ENCODE results near the gene MAP3K19. TPM values are rescaled to one million over a fixed set of nuclear protein-coding genes. Genes with fewer than 3 reads are reported as not detected.
A peak's percentile ranks its signal among the peaks of the same experiment; 100 is the strongest.

MAP3K19 gene
- total RNA-seq, 1 experiment from 2014 or later = not detected

GRCh38 chr2:135050684-135051083 lies 3.4 kb upstream of the MAP3K19 start:
- intact Hi-C loops (cut with micrococcal nuclease; ENCODE audit: unreplicated experiment) = loop anchor here (5.0 kb wide), 2 partner anchors 42 to 72 kb away; no protein-coding TSS in a partner anchor
- Mint-ChIP-seq H3K27me3 (ENCODE audit: unreplicated experiment) (no peaks in the 10 kb centered on the region), H3K36me3 (ENCODE audit: insufficient read depth, unreplicated experiment) (peaks cover 27% of the 10 kb centered on the region), H3K4me3 (ENCODE audit: low read depth, unreplicated experiment) (peak overlapping the region; percentile 98), H3K4me1 (ENCODE audit: low read depth, unreplicated experiment) (peaks cover 57% of the 10 kb centered on the region), H3K9me3 (ENCODE audit: low read depth, unreplicated experiment) (no peaks in the 10 kb centered on the region), H3K27ac (ENCODE audit: unreplicated experiment) (no peak overlapping the region)
- no peak for TF ChIP-seq CTCF (IDR thresholded peaks at IDR 0.05; ENCODE audit: unreplicated experiment)
- CTCF ChIA-PET = no interaction called here
- no peak for DNase-seq
- no TSS peak for BruUV-seq (replicated peaks)

- no peak for TF ChIP-seq CTCF (IDR thresholded peaks at IDR 0.05; ENCODE audit: unreplicated experiment)
- Mint-ChIP-seq H3K4me1 (ENCODE audit: low read depth, unreplicated experiment) (peaks cover 57% of the 10 kb centered on the region), H3K36me3 (ENCODE audit: insufficient read depth, unreplicated experiment) (peaks cover 27% of the 10 kb centered on the region), H3K4me3 (ENCODE audit: low read depth, unreplicated experiment) (no peak overlapping the region), H3K27me3 (ENCODE audit: unreplicated experiment) (no peaks in the 10 kb centered on the region), H3K9me3 (ENCODE audit: low read depth, unreplicated experiment) (no peaks in the 10 kb centered on the region), H3K27ac (ENCODE audit: unreplicated experiment) (no peak overlapping the region)
- CTCF ChIA-PET = no interaction called here
- BruUV-seq (replicated peaks) = no TSS peak
- intact Hi-C loops (cut with micrococcal nuclease; ENCODE audit: unreplicated experiment) = loop anchor here (5.0 kb wide), 2 partner anchors 42 to 72 kb away; no protein-coding TSS in a partner anchor
- no peak for DNase-seq
Measured at GRCh38 chr2:135050132-135050531, 2.9 kb upstream of the MAP3K19 start.

GRCh38 chr2:135048122-135048521 lies 875 bp upstream of the MAP3K19 start:
- TF ChIP-seq CTCF (IDR thresholded peaks at IDR 0.05; ENCODE audit: unreplicated experiment) = no peak
- BruUV-seq (replicated peaks) = no TSS peak
- CTCF ChIA-PET = interaction anchor here (0.6 kb wide), 1 partner anchor 62 kb away, joined by 3 read pairs; no protein-coding TSS in a partner anchor
- DNase-seq = no peak
- H3K36me3 Mint-ChIP-seq (ENCODE audit: insufficient read depth, unreplicated experiment) = peaks cover 13% of the 10 kb centered on the region
- intact Hi-C loops (cut with micrococcal nuclease; ENCODE audit: unreplicated experiment) = no loop called here
- no peak overlapping the region for H3K4me3 Mint-ChIP-seq (ENCODE audit: low read depth, unreplicated experiment)
- H3K4me1 Mint-ChIP-seq (ENCODE audit: low read depth, unreplicated experiment) = peaks cover 39% of the 10 kb centered on the region
- H3K27ac Mint-ChIP-seq (ENCODE audit: unreplicated experiment) = no peak overlapping the region
- no peaks in the 10 kb centered on the region for H3K27me3 Mint-ChIP-seq (ENCODE audit: unreplicated experiment)
- H3K9me3 Mint-ChIP-seq (ENCODE audit: low read depth, unreplicated experiment) = no peaks in the 10 kb centered on the region

GRCh38 chr2:135043345-135043744 lies 3.9 kb downstream of the MAP3K19 start:
- H3K4me3 Mint-ChIP-seq (ENCODE audit: low read depth, unreplicated experiment) = no peak overlapping the region
- no peaks in the 10 kb centered on the region for H3K27me3 Mint-ChIP-seq (ENCODE audit: unreplicated experiment)
- TF ChIP-seq CTCF (IDR thresholded peaks at IDR 0.05; ENCODE audit: unreplicated experiment) = no peak
- no peak overlapping the region for H3K27ac Mint-ChIP-seq (ENCODE audit: unreplicated experiment)
- CTCF ChIA-PET = no interaction called here
- DNase-seq = no peak
- no peaks in the 10 kb centered on the region for H3K36me3 Mint-ChIP-seq (ENCODE audit: insufficient read depth, unreplicated experiment)
- H3K4me1 Mint-ChIP-seq (ENCODE audit: low read depth, unreplicated experiment) = peaks cover 17% of the 10 kb centered on the region
- intact Hi-C loops (cut with micrococcal nuclease; ENCODE audit: unreplicated experiment) = no loop called here
- BruUV-seq (replicated peaks) = no TSS peak
- H3K9me3 Mint-ChIP-seq (ENCODE audit: low read depth, unreplicated experiment) = no peaks in the 10 kb centered on the region

All from Calu3 (cell line).